ENCODE data around the gene NOTO. TPM values are rescaled to one million over a fixed set of nuclear protein-coding genes. Genes with fewer than 3 reads are reported as not detected.

NOTO gene
- total RNA-seq, 4 donors from 2014 or later = not detected

GRCh38 chr2:73238976-73239375, 36.6 kb downstream of the NOTO start:
- Histone ChIP-seq H3K4me1 (peaks cover 21 to 48% of the 10 kb centered on the region in 2 donors), H3K27me3 (no peaks in the 10 kb centered on the region), H3K27ac (peak overlapping the region in 1 of 4 donors; percentile 56), H3K9me3 (no peaks in the 10 kb centered on the region), H3K4me3 (no peak overlapping the region), H3K36me3 (peaks cover 0 to 43% of the 10 kb centered on the region in 2 donors)
- no peak for TF ChIP-seq POLR2A (IDR thresholded peaks at IDR 0.05)
- TF ChIP-seq CTCF (IDR thresholded peaks at IDR 0.05 in 4 of 5, conservative IDR thresholded peaks at IDR 0.05 in 1 of 5) = no peak
- DNase-seq (no peak), ATAC-seq (no peak)
- in situ Hi-C loops (cut with MboI; ENCODE audit: low sequenced_read_pairs in 4 of 4) (loop anchor here in 3 of 4 donors (25.0 kb wide), 3 partner anchors 148 to 1298 kb away; partner anchors contain the start of genes TPRKB (in 3 of the 3), ALMS1 (in 1 of the 3), AUP1 (in 1 of the 3) and DQX1 (in 1 of the 3)), intact Hi-C loops (cut with DNase I; ENCODE audit: low total_unique reads) (loop anchor here (10.0 kb wide), 1 partner anchor 1216 kb away; the partner anchor contains the start of genes INO80B and WBP1)

- no peaks in the 10 kb centered on the region for H3K9me3 ChIP-seq
- peak overlapping the region in 1 of 4 donors; percentile 3 for H3K27ac ChIP-seq
- no peak overlapping the region for H3K4me3 ChIP-seq
- H3K4me1 ChIP-seq = peaks cover 21 to 47% of the 10 kb centered on the region in 2 donors
- in situ Hi-C loops (cut with MboI; ENCODE audit: low sequenced_read_pairs in 4 of 4) (loop anchor here in 3 of 4 donors (25.0 kb wide), 3 partner anchors 148 to 1298 kb away; partner anchors contain the start of genes TPRKB (in 3 of the 3), ALMS1 (in 1 of the 3), AUP1 (in 1 of the 3) and DQX1 (in 1 of the 3)), intact Hi-C loops (cut with DNase I; ENCODE audit: low total_unique reads) (loop anchor here (10.0 kb wide), 1 partner anchor 1215 kb away; the partner anchor contains the start of genes INO80B and WBP1)
- ATAC-seq (no peak), DNase-seq (no peak)
- no peak for TF ChIP-seq CTCF (IDR thresholded peaks at IDR 0.05 in 4 of 5, conservative IDR thresholded peaks at IDR 0.05 in 1 of 5)
- TF ChIP-seq POLR2A (IDR thresholded peaks at IDR 0.05) = no peak
- H3K27me3 ChIP-seq = no peaks in the 10 kb centered on the region
- peaks cover 0 to 51% of the 10 kb centered on the region in 2 donors for H3K36me3 ChIP-seq
Observed at GRCh38 chr2:73239776-73240175, 37.4 kb downstream of the NOTO start.

- no peak overlapping the region for H3K27ac ChIP-seq
- in situ Hi-C loops (cut with MboI; ENCODE audit: low sequenced_read_pairs in 4 of 4) (loop anchor here in 3 of 4 donors (25.0 kb wide), 3 partner anchors 143 to 1293 kb away; partner anchors contain the start of genes TPRKB (in 3 of the 3), ALMS1 (in 1 of the 3), AUP1 (in 1 of the 3) and DQX1 (in 1 of the 3)), intact Hi-C loops (cut with DNase I; ENCODE audit: low total_unique reads) (no loop called here)
- no peak overlapping the region for H3K4me3 ChIP-seq
- H3K27me3 ChIP-seq = no peaks in the 10 kb centered on the region
- no peak for ATAC-seq
- TF ChIP-seq POLR2A (IDR thresholded peaks at IDR 0.05) = no peak
- TF ChIP-seq CTCF (IDR thresholded peaks at IDR 0.05 in 4 of 5, conservative IDR thresholded peaks at IDR 0.05 in 1 of 5) = no peak
- H3K4me1 ChIP-seq = peaks cover 0 to 13% of the 10 kb centered on the region in 2 donors
- peaks cover 0 to 93% of the 10 kb centered on the region in 2 donors for H3K36me3 ChIP-seq
- no peaks in the 10 kb centered on the region for H3K9me3 ChIP-seq
- no peak for DNase-seq
Observed at GRCh38 chr2:73243884-73244570, 41.7 kb downstream of the NOTO start.

GRCh38 chr2:73244580-73244979, 42.2 kb downstream of the NOTO start:
- Histone ChIP-seq H3K9me3 (no peaks in the 10 kb centered on the region), H3K4me3 (no peak overlapping the region), H3K4me1 (peaks cover 0 to 7% of the 10 kb centered on the region in 2 donors), H3K27me3 (no peaks in the 10 kb centered on the region), H3K36me3 (peaks cover 0 to 98% of the 10 kb centered on the region in 2 donors), H3K27ac (no peak overlapping the region)
- ATAC-seq (no peak), DNase-seq (no peak)
- intact Hi-C loops (cut with DNase I; ENCODE audit: low total_unique reads) (no loop called here), in situ Hi-C loops (cut with MboI; ENCODE audit: low sequenced_read_pairs in 4 of 4) (loop anchor here in 3 of 4 donors (25.0 kb wide), 3 partner anchors 143 to 1293 kb away; partner anchors contain the start of genes TPRKB (in 3 of the 3), ALMS1 (in 1 of the 3), AUP1 (in 1 of the 3) and DQX1 (in 1 of the 3))
- TF ChIP-seq CTCF (IDR thresholded peaks at IDR 0.05 in 4 of 5, conservative IDR thresholded peaks at IDR 0.05 in 1 of 5) (no peak), POLR2A (IDR thresholded peaks at IDR 0.05) (no peak)
